Stomach smooth muscle (tissue), 2 donors: ENCODE results near the gene SEMA6A.

Source experiments
- H3K27ac ChIP-seq: one replicate; pipeline ENCODE4 v1.7.0; 2013; ENCODE audit warnings: mild to moderate bottlenecking, low read length, inconsistent platforms
- H3K27me3 ChIP-seq, 2 donors: one replicate each; pipeline ENCODE4 v1.7.0; 2013; ENCODE audit warnings: low read length in 2 of 2; ENCODE audit not compliant: insufficient read depth in 2 of 2, control insufficient read depth in 1 of 2
- H3K36me3 ChIP-seq, 2 donors: one replicate each; pipeline ENCODE4 v1.7.0; 2013; ENCODE audit warnings: low read length in 2 of 2; ENCODE audit not compliant: control insufficient read depth in 2 of 2, insufficient read depth in 2 of 2
- H3K4me1 ChIP-seq: one replicate; pipeline ENCODE4 v1.7.0; 2013; ENCODE audit warnings: low read length; ENCODE audit not compliant: control insufficient read depth, insufficient read depth
- H3K4me3 ChIP-seq, 2 donors: one replicate each; pipeline ENCODE4 v1.7.0; 2013; ENCODE audit warnings: low read length in 2 of 2
- H3K9ac ChIP-seq, 2 donors: one replicate each; pipeline ENCODE4 v1.7.0; 2013; ENCODE audit warnings: low read length in 2 of 2, mild to moderate bottlenecking in 1 of 2
- H3K9me3 ChIP-seq, 2 donors: one replicate each; pipeline ENCODE4 v1.7.0; 2013; ENCODE audit warnings: low read length in 2 of 2; ENCODE audit not compliant: control insufficient read depth in 2 of 2
- donor health status: healthy.
- donor health status: Pancreatic carcinoma.

Gene SEMA6A

DNA sequence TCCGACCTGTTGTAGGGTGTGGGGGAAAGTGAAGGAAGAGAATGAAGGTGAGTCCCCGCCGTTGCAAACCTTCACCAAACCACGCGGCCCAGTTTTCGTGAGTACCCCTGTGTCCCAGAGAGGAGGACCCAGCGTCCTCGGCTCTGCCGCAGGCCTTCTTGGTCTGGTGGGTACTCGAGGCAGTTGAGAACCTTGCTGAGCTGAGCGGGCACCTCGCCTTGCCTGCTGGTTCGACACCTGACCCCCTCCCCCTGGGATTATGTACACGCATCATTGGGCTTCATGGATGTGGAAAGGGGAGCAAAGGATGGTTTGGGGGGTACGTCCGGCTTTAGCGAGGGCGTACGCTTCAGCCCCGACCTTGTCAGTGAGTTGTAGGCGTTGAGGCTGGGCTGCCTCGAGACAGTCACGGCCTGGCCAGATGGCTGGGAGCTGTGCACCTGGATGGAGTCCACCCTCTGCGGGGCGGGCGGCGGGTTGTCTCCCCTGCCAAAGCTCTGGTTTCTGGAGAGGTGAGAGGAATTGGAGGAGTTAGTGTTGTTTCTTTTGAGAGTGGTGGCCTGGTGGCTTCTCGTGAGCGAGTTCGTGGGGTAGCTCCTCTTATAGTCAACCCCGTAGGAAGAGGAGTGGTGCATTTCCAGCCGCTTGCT lies 128.1 kb downstream of the SEMA6A start:
- H3K9ac ChIP-seq = no peak overlapping the region
- no peak overlapping the region for H3K27ac ChIP-seq
- H3K4me1 ChIP-seq = peaks cover 9% of the 10 kb centered on the region
- no peak overlapping the region for H3K4me3 ChIP-seq
- H3K27me3 ChIP-seq = no peaks in the 10 kb centered on the region
- H3K36me3 ChIP-seq = peaks cover 21 to 23% of the 10 kb centered on the region in 2 donors
- H3K9me3 ChIP-seq = no peaks in the 10 kb centered on the region

DNA sequence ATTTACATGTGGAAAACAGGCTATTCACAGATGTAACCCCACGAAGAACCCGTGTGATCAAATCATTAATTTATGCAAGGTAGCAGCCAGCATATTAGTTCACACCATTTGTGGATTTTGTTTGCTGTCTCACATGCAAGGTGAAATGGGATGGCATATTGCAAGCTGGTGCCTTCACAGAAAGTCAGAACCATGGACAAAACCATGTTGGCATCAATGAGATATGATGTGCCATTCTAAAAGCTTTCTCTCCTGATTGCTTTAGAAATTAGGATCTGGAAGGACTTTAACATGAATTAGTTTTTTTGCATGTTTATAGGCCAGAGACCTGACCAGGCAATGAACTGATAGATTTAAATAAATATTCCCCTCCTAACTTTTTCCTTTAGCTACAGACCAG lies 129.3 kb downstream of the SEMA6A start:
- Histone ChIP-seq H3K9me3 (no peaks in the 10 kb centered on the region), H3K36me3 (peaks cover 21 to 23% of the 10 kb centered on the region in 2 donors), H3K27me3 (no peaks in the 10 kb centered on the region), H3K4me3 (no peak overlapping the region), H3K9ac (no peak overlapping the region), H3K4me1 (peaks cover 9% of the 10 kb centered on the region), H3K27ac (no peak overlapping the region)

DNA sequence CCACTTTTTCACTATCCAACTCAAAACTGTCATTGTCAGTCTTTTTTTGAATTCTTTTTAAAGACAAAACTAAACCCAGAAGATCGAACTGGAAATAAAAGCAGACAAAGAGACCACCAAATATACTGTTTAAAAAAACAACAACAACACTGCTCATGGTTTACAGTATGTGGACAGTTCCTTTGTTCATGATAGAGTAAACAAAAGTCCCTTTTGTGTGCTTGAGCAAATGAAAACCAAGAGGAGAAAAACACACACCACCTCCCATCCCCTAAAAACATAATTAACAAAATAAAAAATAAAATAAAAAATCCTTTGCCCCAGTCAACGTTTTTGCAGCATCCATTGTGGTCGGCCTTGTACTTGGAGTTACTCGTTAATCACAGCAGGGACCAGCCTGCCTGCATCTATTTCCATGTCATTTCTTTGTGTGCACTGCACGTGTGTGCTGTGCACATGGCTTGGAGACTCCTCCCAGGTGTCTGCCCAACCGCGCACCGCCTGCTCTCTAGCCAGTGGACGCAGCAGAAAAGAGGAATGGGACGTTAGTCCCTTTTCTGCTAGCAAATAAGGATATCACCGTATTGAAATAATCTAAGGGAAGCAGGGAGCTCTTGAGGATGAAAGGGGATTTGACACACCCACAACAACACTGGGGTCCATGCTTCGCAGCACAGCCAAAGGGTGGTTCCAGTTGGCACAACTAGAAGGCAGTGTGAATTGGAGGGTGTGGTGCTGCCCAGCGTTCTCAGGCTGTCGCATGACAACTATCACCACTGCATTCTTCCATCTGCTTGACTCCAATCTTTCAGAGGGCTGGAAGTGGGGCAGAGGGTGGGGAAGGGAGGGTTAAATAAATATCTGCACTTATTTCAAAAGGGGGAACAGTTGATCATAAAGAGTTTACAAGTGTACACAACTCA lies 130.0 kb downstream of the SEMA6A start:
- Histone ChIP-seq H3K9me3 (no peaks in the 10 kb centered on the region), H3K27ac (no peak overlapping the region), H3K9ac (no peak overlapping the region), H3K4me1 (peaks cover 9% of the 10 kb centered on the region), H3K36me3 (peaks cover 21 to 23% of the 10 kb centered on the region in 2 donors), H3K4me3 (no peak overlapping the region), H3K27me3 (no peaks in the 10 kb centered on the region)

DNA sequence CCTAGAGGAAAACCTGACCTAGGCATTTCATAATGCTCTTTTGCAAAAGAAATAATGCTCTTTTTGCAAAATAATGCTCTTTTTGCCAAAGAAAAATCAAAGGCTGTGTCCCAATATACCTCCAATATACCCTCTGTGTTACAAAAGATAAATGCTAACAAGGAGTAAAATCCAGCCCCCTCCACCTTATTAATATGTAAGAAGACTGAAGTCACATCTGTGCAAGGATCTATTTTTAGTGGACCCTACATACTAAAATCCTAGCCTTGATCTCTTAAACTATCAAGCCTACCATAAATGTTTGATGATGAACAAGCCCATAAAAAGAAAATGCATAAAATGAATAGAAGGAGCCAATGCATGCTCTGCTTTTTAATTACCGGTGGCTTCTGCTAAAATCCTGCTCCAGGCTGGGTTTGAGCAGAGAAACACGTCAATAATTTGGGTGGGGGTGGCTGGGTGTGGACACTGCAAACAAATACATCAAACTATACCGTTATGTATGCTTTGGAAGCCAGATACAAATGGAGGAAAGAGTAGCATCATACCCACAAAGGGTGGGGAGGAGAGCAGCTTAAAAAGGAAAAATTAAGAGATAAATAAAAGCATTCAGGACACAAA lies 131.6 kb downstream of the SEMA6A start:
- Histone ChIP-seq H3K9me3 (no peaks in the 10 kb centered on the region), H3K4me1 (peaks cover 9% of the 10 kb centered on the region), H3K36me3 (peaks cover 21 to 23% of the 10 kb centered on the region in 2 donors)

DNA sequence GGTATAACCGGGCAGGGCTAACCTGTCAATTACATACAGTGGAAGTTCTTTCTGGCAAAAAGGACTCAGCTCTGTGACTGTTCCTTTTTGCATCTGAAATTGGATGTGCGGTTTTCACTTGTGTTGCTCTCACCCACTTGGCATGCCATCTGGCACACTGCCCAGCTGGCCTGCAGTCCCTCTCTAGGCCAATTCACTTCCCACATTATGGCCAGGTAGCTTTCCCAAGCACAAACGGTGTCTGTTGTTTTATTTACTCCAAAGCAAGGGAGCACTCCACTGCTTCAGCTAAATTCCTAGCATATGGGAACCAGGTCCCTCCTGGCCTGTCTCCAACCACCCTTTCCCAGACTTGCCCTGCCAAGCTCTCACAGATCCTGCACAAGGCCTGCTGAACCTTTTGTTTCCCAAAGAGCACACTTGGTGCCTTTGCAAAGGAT lies 132.5 kb downstream of the SEMA6A start:
- H3K4me1 ChIP-seq = peaks cover 9% of the 10 kb centered on the region
- peaks cover 14 to 22% of the 10 kb centered on the region in 2 donors for H3K36me3 ChIP-seq
- H3K27me3 ChIP-seq = no peaks in the 10 kb centered on the region
- no peak overlapping the region for H3K27ac ChIP-seq
- no peak overlapping the region for H3K4me3 ChIP-seq
- H3K9ac ChIP-seq = no peak overlapping the region
- no peaks in the 10 kb centered on the region for H3K9me3 ChIP-seq

More for the DNA sequence above, 131.6 kb downstream of the SEMA6A start:
- Histone ChIP-seq H3K27ac (no peak overlapping the region), H3K4me3 (no peak overlapping the region), H3K9ac (no peak overlapping the region), H3K27me3 (no peaks in the 10 kb centered on the region)

DNA sequence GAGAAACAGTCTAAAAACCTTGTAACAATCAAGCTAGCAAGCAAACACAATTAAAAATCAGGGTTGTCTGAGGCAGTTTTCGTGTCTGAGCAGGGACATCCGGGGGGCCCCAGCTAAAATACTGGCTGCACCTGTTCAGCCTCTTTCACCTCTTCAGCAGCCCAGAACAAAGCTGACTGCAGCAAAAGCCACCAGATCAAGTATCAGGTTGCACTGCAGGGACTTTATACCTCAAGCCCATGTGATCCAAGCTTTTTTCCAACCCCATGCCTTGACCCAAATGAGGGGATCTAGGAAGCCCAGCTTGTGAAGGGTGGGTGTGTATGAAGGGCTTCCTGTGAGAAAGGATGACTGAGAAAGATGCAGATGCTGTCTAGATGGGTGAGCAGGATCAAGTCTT lies 133.4 kb downstream of the SEMA6A start:
- peaks cover 5 to 13% of the 10 kb centered on the region in 2 donors for H3K36me3 ChIP-seq
- no peaks in the 10 kb centered on the region for H3K9me3 ChIP-seq
- peaks cover 9% of the 10 kb centered on the region for H3K4me1 ChIP-seq
- H3K4me3 ChIP-seq = no peak overlapping the region
- no peaks in the 10 kb centered on the region for H3K27me3 ChIP-seq
- no peak overlapping the region for H3K9ac ChIP-seq
- no peak overlapping the region for H3K27ac ChIP-seq

DNA sequence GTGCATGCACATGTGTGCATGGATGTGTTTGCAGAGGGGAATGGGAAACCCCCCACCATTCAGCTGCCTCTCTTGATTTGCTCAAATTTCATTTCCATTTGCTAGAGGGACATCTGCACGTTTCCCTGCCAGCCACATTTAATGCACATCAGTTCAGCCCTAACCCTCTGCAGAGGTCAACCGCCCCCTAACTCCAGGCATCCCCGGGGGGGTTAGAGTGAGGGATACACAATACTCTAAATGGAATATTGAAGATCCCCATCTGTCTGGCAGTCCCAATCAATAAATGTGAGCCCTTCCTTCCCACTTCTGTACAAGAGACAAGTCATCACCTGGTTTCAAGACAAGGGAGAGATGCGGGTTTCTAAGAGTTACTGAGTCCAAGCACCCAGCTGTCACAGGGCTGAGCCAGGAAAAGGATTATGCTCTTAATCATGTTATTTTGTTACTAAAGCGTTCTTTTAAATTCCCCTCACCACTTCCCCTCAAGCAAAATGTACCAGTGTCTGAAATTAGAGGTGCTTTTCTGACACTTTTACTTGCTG lies 134.1 kb downstream of the SEMA6A start:
- Histone ChIP-seq H3K9ac (no peak overlapping the region), H3K4me3 (no peak overlapping the region), H3K27ac (no peak overlapping the region)

DNA sequence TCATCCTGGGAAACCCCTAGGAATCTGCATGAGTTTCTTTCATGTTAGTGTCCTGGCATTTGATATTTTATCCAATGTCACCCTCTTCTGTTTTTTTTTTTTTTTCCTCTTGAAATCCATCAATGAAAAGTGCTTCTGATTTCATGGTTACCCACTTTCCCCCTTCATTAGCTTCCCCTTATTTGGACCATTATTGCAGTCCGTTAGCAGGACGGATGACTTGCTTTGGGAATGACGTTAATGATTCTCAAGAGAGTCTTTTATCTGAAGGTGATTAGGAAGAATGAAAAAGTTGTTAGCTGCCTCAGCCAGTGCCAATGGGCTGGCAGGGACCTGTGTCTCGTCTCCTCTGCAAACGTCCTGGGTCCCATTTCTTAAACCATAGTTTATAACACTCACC lies 134.7 kb downstream of the SEMA6A start:
- H3K9me3 ChIP-seq = no peaks in the 10 kb centered on the region
- H3K36me3 ChIP-seq = peaks cover 3 to 4% of the 10 kb centered on the region in 2 donors
- no peak overlapping the region for H3K27ac ChIP-seq
- H3K9ac ChIP-seq = no peak overlapping the region
- H3K4me1 ChIP-seq = peaks cover 9% of the 10 kb centered on the region
- H3K27me3 ChIP-seq = no peaks in the 10 kb centered on the region
- no peak overlapping the region for H3K4me3 ChIP-seq

More for the DNA sequence above, 134.1 kb downstream of the SEMA6A start:
- H3K9me3 ChIP-seq = no peaks in the 10 kb centered on the region
- peaks cover 3 to 8% of the 10 kb centered on the region in 2 donors for H3K36me3 ChIP-seq
- peaks cover 9% of the 10 kb centered on the region for H3K4me1 ChIP-seq
- no peaks in the 10 kb centered on the region for H3K27me3 ChIP-seq

DNA sequence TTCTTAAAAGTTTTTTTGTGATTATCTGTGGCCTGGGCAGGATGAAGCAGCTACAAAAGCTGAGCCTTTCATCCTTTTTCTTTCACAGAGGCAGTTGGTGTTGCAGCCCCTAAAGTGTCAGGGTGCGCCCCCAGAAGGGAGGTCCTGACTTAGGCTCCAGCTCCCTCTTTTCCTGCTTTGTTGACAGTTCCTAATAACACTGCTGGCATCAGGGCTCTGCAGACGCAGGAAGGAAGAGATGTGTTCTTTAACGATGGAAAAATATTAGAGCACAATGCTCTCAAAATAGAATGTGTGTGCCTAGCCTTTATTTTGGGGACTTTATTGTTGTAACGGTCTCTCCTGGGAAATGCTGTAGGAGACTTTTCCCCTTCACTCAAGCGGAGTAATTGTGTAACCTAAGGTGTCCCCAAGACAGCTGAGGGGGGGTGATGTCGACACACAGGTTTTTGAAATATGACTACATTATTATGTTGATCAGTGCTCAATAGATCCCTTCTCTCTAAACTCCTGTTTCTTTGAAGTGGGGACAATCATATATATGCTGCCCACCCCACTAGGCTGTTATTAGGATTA lies 135.6 kb downstream of the SEMA6A start:
- Histone ChIP-seq H3K27me3 (no peaks in the 10 kb centered on the region), H3K9ac (no peak overlapping the region), H3K4me3 (no peak overlapping the region), H3K9me3 (no peaks in the 10 kb centered on the region), H3K4me1 (peaks cover 9% of the 10 kb centered on the region), H3K27ac (no peak overlapping the region), H3K36me3 (no peaks in the 10 kb centered on the region)

DNA sequence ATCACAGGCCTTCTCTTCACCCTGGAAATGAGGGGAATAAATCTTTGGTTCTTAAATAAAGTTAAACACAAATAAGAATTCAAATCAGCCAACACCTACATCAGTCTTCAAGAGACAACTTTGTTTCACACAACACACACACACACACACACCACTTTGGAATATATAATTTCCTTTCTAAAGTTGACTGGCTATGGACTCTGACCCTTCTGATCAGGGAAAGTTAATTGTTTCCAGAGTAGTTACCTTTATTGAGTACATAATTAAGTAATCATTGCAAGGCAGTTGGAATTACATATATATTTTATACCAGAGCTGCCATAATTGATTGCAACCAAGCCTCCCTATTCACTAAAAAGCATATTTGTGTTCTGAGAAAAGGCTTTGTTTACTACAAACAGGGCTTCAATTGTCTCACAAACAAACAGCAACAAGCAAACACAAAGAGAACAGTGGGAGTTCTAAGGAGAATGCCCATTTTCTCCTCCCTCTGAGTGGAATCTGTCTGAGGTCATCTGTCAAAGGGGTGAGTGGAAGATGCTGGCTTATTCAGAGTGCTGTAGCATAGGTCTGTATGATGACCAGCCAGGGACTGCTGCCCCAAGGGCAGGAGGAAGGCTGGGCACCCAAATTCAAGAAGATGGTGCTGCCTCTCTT lies 136.6 kb downstream of the SEMA6A start:
- Histone ChIP-seq H3K27ac (no peak overlapping the region), H3K4me1 (peaks cover 9% of the 10 kb centered on the region), H3K4me3 (no peak overlapping the region), H3K36me3 (no peaks in the 10 kb centered on the region), H3K9ac (no peak overlapping the region), H3K9me3 (no peaks in the 10 kb centered on the region), H3K27me3 (no peaks in the 10 kb centered on the region)
